Measurements from ENCODE around the gene DHRS12. TPM values are rescaled to one million over a fixed set of nuclear protein-coding genes. Genes with fewer than 3 reads are reported as not detected.

DHRS12 gene
- total and polyA plus RNA-seq, 2 donors from 2014 or later: 20.4 to 36.1 TPM

DNA sequence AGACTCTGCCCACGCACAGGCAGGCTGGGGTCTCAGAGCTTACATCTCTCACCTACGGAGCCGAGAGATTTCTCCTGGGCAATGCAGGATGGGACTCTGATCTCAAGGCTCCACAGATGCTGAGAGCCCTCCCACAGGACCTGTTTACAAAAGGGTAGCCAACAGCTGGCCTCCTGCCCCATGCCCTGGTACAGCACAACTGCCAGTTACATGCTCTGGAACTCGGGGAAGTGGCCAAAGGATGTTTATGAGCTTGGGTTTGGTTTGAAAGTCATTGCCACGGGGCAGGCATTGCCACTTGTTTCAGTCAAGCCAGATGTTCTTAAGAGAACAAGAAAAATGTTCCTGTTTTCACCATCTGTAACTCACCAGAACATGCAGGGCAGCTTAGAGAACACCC lies 3.5 kb downstream of the DHRS12 start:
- Histone ChIP-seq H3K27ac (ENCODE audit: low read depth in 2 of 2, low read length in 2 of 2) (no peak overlapping the region), H3K4me1 (ENCODE audit: control insufficient read depth in 2 of 3, insufficient read depth in 2 of 3, low read depth in 1 of 3, low read length in 3 of 3) (peaks cover 0 to 28% (median 20%) of the 10 kb centered on the region in 3 donors), H3K27me3 (ENCODE audit: control insufficient read depth, insufficient read depth, low read length) (no peaks in the 10 kb centered on the region), H3K9me3 (ENCODE audit: control insufficient read depth in 2 of 3, insufficient read depth in 1 of 3, low read length in 3 of 3) (no peaks in the 10 kb centered on the region), H3K9ac (ENCODE audit: low read length in 3 of 3) (no peak overlapping the region), H3K36me3 (ENCODE audit: control insufficient read depth in 2 of 3, insufficient read depth in 3 of 3, low read length in 3 of 3) (peaks cover 0 to 10% (median 2%) of the 10 kb centered on the region in 3 donors), H3K4me3 (ENCODE audit: low read length in 3 of 3) (no peak overlapping the region)
- TF ChIP-seq, protein P1, sequence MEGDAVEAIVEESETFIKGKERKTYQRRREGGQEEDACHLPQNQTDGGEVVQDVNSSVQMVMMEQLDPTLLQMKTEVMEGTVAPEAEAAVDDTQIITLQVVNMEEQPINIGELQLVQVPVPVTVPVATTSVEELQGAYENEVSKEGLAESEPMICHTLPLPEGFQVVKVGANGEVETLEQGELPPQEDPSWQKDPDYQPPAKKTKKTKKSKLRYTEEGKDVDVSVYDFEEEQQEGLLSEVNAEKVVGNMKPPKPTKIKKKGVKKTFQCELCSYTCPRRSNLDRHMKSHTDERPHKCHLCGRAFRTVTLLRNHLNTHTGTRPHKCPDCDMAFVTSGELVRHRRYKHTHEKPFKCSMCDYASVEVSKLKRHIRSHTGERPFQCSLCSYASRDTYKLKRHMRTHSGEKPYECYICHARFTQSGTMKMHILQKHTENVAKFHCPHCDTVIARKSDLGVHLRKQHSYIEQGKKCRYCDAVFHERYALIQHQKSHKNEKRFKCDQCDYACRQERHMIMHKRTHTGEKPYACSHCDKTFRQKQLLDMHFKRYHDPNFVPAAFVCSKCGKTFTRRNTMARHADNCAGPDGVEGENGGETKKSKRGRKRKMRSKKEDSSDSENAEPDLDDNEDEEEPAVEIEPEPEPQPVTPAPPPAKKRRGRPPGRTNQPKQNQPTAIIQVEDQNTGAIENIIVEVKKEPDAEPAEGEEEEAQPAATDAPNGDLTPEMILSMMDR (IDR thresholded peaks at IDR 0.05; ENCODE audit: borderline replicate concordance, extremely low read depth, insufficient read depth): no peak
- FAIRE-seq: no peak
- intact Hi-C loops (cut with DNase I): no loop called here
- no peak for DNase-seq

DNA sequence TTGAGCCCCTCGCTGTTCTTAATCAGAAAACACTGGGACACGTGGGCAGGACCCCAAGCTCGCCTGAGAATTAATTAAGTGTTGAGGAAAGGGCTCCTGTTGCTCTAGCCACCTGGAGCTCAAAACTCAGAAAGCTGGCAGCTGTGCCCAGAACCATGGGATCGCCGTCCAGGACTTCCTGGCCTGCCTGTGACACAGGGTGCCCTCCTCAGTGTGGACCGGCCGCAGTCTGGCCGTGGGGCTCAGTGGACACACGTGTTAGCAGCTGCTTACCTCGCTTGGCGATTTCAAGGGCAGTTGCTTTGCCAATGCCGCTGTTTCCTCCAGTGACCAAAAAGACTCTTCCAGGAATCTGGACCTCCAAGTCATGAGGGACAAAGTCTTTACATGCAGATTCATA lies 4.7 kb downstream of the DHRS12 start:
- Histone ChIP-seq H3K27me3 (ENCODE audit: control insufficient read depth, insufficient read depth, low read length) (no peaks in the 10 kb centered on the region), H3K9me3 (ENCODE audit: control insufficient read depth in 2 of 3, insufficient read depth in 1 of 3, low read length in 3 of 3) (no peaks in the 10 kb centered on the region), H3K9ac (ENCODE audit: low read length in 3 of 3) (no peak overlapping the region), H3K36me3 (ENCODE audit: control insufficient read depth in 2 of 3, insufficient read depth in 3 of 3, low read length in 3 of 3) (peaks cover 0 to 10% (median 2%) of the 10 kb centered on the region in 3 donors), H3K4me3 (ENCODE audit: low read length in 3 of 3) (no peak overlapping the region), H3K27ac (ENCODE audit: low read depth in 2 of 2, low read length in 2 of 2) (no peak overlapping the region), H3K4me1 (ENCODE audit: control insufficient read depth in 2 of 3, insufficient read depth in 2 of 3, low read depth in 1 of 3, low read length in 3 of 3) (peaks cover 0 to 20% (median 19%) of the 10 kb centered on the region in 3 donors)
- FAIRE-seq (no peak), DNase-seq (no peak)
- TF ChIP-seq, protein P1 (IDR thresholded peaks at IDR 0.05; ENCODE audit: borderline replicate concordance, extremely low read depth, insufficient read depth): no peak
- intact Hi-C loops (cut with DNase I): no loop called here

DNA sequence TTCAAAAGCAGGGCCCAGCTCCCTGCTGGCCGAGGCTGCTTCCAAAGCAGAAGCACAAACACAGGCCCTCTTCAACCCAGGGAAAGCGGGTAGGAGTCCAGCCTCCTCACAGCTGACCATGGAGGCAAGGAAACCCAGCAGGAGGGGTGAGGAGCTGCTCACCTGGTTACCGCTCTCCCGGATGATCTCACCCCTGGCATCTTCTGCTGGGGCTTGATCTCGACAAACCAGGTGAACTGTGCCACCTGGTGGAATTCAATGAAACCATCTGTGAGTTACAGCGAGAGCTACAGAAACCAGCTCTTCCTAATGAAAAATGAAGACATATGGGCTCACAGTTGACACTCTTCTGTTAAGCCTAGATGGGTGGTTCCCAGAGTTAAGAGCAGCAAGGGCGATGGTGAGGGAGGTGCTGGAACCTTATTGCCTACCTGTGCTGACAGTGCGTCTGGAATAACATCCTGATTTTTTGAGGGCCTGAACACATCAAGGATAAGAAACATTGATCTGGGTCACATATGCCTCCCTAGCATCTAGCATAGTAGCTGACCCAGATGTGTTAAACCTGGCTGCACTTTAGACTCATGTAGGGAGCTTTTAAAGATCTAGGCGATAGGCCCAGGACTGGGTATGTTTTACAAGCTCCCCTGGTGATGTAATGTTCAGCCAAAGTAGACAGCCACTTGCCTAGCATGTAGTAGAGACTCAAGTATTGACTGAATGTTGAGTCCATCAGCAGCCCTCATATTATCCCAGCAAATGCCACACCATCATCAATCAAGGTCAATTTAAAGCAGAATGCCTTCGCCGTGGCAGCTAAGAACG lies 6.1 kb downstream of the DHRS12 start:
- Histone ChIP-seq H3K9me3 (ENCODE audit: control insufficient read depth in 2 of 3, insufficient read depth in 1 of 3, low read length in 3 of 3) (no peaks in the 10 kb centered on the region), H3K4me1 (ENCODE audit: control insufficient read depth in 2 of 3, insufficient read depth in 2 of 3, low read depth in 1 of 3, low read length in 3 of 3) (peaks cover 0 to 16% (median 14%) of the 10 kb centered on the region in 3 donors), H3K27ac (ENCODE audit: low read depth in 2 of 2, low read length in 2 of 2) (no peak overlapping the region), H3K36me3 (ENCODE audit: control insufficient read depth in 2 of 3, insufficient read depth in 3 of 3, low read length in 3 of 3) (peaks cover 0 to 10% (median 2%) of the 10 kb centered on the region in 3 donors), H3K27me3 (ENCODE audit: control insufficient read depth, insufficient read depth, low read length) (no peaks in the 10 kb centered on the region), H3K9ac (ENCODE audit: low read length in 3 of 3) (no peak overlapping the region), H3K4me3 (ENCODE audit: low read length in 3 of 3) (no peak overlapping the region)
- TF ChIP-seq, protein P1 (IDR thresholded peaks at IDR 0.05; ENCODE audit: borderline replicate concordance, extremely low read depth, insufficient read depth): peak; percentile 52
- DNase-seq: peak in 4 of 5 donors; percentile 79 to 88 (median 83)
- no peak for FAIRE-seq
- intact Hi-C loops (cut with DNase I): no loop called here

Data from kidney (tissue), 14 donors.